ENCODE data around the gene TBC1D3E.
"Not testable (repeated sequence)": the region's sequence is repeated elsewhere in the genome, so short reads cannot be mapped to it uniquely, and the experiment has no call there.

TBC1D3E gene

GRCh38 chr17:38127651-38128050 is at the start of gene TBC1D3E:
TBC1D3E (plus strand) TSS chr17:38127951; CDS start chr17:38129496, 1,545 bp downstream.
- CTCF ChIA-PET, H3K4me3 Mint-ChIP-seq, H3K4me1 Mint-ChIP-seq, DNase-seq, H3K36me3 Mint-ChIP-seq, H3K27ac Mint-ChIP-seq, H3K27me3 Mint-ChIP-seq, H3K9me3 Mint-ChIP-seq: not testable (repeated sequence)

GRCh38 chr17:38087344-38087743 is 40.4 kb upstream of the TBC1D3E start:
- H3K4me3 Mint-ChIP-seq, H3K9me3 Mint-ChIP-seq, DNase-seq, H3K27me3 Mint-ChIP-seq, CTCF ChIA-PET, H3K27ac Mint-ChIP-seq, H3K36me3 Mint-ChIP-seq, H3K4me1 Mint-ChIP-seq: not testable (repeated sequence)

GRCh38 chr17:38088120-38088519 is 39.6 kb upstream of the TBC1D3E start:
- H3K4me3 Mint-ChIP-seq, H3K36me3 Mint-ChIP-seq, CTCF ChIA-PET, DNase-seq, H3K27me3 Mint-ChIP-seq, H3K27ac Mint-ChIP-seq, H3K9me3 Mint-ChIP-seq, H3K4me1 Mint-ChIP-seq: not testable (repeated sequence)

- H3K9me3 Mint-ChIP-seq, H3K27me3 Mint-ChIP-seq, H3K4me3 Mint-ChIP-seq, H3K27ac Mint-ChIP-seq, H3K36me3 Mint-ChIP-seq, CTCF ChIA-PET, H3K4me1 Mint-ChIP-seq, DNase-seq: not testable (repeated sequence)
These were observed 33.6 kb upstream of the TBC1D3E start for GRCh38 chr17:38094059-38094694.

GRCh38 chr17:38099262-38099661 is 28.5 kb upstream of the TBC1D3E start:
- H3K9me3 Mint-ChIP-seq, H3K27me3 Mint-ChIP-seq, H3K27ac Mint-ChIP-seq, CTCF ChIA-PET, H3K4me1 Mint-ChIP-seq, H3K36me3 Mint-ChIP-seq, DNase-seq, H3K4me3 Mint-ChIP-seq: not testable (repeated sequence)

- H3K4me1 Mint-ChIP-seq, H3K36me3 Mint-ChIP-seq, H3K9me3 Mint-ChIP-seq, H3K4me3 Mint-ChIP-seq, DNase-seq, H3K27me3 Mint-ChIP-seq, CTCF ChIA-PET, H3K27ac Mint-ChIP-seq: not testable (repeated sequence)
These were observed 7.9 kb upstream of the TBC1D3E start for GRCh38 chr17:38119829-38120228.

GRCh38 chr17:38134860-38135259 is 7.1 kb downstream of the TBC1D3E start:
- H3K27me3 Mint-ChIP-seq, H3K9me3 Mint-ChIP-seq, H3K27ac Mint-ChIP-seq, H3K4me3 Mint-ChIP-seq, H3K4me1 Mint-ChIP-seq, H3K36me3 Mint-ChIP-seq, CTCF ChIA-PET, DNase-seq: not testable (repeated sequence)

Measured in activated naive CD4-positive, alpha-beta T cell treated with anti-CD3 and anti-CD28 coated beads, Interleukin-2, amount 10 ng/mL, durations not matched to agents 7 days and 5 days (primary cell).